ENCODE measurements around the gene KDM6A.

GRCh38 chrX:45068569-45068968 lies 195.6 kb downstream of the KDM6A start:
- TF ChIP-seq, protein P1, sequence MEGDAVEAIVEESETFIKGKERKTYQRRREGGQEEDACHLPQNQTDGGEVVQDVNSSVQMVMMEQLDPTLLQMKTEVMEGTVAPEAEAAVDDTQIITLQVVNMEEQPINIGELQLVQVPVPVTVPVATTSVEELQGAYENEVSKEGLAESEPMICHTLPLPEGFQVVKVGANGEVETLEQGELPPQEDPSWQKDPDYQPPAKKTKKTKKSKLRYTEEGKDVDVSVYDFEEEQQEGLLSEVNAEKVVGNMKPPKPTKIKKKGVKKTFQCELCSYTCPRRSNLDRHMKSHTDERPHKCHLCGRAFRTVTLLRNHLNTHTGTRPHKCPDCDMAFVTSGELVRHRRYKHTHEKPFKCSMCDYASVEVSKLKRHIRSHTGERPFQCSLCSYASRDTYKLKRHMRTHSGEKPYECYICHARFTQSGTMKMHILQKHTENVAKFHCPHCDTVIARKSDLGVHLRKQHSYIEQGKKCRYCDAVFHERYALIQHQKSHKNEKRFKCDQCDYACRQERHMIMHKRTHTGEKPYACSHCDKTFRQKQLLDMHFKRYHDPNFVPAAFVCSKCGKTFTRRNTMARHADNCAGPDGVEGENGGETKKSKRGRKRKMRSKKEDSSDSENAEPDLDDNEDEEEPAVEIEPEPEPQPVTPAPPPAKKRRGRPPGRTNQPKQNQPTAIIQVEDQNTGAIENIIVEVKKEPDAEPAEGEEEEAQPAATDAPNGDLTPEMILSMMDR (conservative IDR thresholded peaks at IDR 0.05 in 1 of 2, IDR thresholded peaks at IDR 0.05 in 1 of 2; ENCODE audit: extremely low read depth in 1 of 2, insufficient read depth in 1 of 2, low read depth in 1 of 2, low read length in 2 of 2), result no peak
- no peak for TF ChIP-seq EZH2 (IDR thresholded peaks at IDR 0.05; ENCODE audit: borderline replicate concordance, low read length)

All from mammary epithelial cell (primary cell).